ENCODE results near the gene TEX22. TPM values are rescaled to one million over a fixed set of nuclear protein-coding genes. Genes with fewer than 3 reads are reported as not detected.

The TEX22 gene
- total RNA-seq, 4 donors from 2014 or later: under 0.01 to 0.19 (median 0.17) TPM; not detected in 1

DNA sequence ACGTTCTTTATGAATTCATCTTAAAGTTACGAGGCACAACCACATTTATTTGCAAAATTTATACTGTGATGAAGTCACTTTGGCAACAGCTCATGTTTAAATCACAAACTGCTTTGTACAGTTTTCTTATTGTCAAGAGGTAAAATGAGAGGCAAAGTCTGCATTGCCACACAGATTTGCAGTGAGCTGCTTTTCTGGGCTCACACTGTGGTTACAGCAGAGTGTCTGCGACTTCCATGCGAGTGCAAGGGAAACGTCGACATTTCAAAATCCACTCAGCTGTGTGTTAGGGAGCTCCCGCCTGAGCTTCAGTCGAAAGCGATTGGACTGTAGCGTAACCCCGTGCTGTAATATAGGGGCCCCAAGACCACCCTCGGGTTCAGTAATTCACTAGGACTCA, 34.3 kb downstream of the TEX22 start:
- intact Hi-C loops (cut with DNase I): no loop called here
- H3K36me3 ChIP-seq: peaks cover 0 to 16% (median 2%) of the 10 kb centered on the region in 4 donors
- no peak overlapping the region for H3K27ac ChIP-seq (replicated peaks in 1 of 4)
- 87% methylated on average over 12 of the region's 12 CpGs for WGBS
- no peak overlapping the region for H3K4me3 ChIP-seq
- DNase-seq (ENCODE audit: extremely low spot score): no peak
- H3K9me3 ChIP-seq: no peaks in the 10 kb centered on the region
- peaks cover 5 to 15% (median 15%) of the 10 kb centered on the region in 4 donors for H3K4me1 ChIP-seq
- TF ChIP-seq, protein P1, sequence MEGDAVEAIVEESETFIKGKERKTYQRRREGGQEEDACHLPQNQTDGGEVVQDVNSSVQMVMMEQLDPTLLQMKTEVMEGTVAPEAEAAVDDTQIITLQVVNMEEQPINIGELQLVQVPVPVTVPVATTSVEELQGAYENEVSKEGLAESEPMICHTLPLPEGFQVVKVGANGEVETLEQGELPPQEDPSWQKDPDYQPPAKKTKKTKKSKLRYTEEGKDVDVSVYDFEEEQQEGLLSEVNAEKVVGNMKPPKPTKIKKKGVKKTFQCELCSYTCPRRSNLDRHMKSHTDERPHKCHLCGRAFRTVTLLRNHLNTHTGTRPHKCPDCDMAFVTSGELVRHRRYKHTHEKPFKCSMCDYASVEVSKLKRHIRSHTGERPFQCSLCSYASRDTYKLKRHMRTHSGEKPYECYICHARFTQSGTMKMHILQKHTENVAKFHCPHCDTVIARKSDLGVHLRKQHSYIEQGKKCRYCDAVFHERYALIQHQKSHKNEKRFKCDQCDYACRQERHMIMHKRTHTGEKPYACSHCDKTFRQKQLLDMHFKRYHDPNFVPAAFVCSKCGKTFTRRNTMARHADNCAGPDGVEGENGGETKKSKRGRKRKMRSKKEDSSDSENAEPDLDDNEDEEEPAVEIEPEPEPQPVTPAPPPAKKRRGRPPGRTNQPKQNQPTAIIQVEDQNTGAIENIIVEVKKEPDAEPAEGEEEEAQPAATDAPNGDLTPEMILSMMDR (IDR thresholded peaks at IDR 0.05): no peak
- TF ChIP-seq POLR2AphosphoS5 (IDR thresholded peaks at IDR 0.05): no peak
- H3K27me3 ChIP-seq: no peaks in the 10 kb centered on the region

DNA sequence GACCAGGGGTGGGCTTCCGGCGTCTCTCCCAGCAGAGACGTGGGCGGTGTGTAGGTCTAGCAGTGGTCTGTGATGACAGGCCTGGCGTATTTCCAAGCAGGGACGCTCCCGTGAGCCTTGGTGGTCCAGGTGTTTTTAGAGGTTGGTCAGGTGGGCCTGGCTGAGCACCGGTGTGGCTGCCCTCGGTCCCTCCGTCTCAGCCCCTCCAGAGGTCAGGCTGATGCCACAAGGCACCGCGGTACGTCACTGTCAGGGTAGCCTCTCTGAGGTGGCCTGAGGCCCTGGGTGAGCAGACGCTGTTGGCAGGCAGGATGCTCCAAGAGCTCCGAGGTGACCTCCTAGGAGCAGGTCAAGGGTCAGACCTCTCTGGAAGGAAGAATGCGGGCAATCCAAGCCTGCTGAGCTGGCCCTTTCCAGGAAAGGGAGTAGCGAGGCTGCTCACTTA, 34.8 kb downstream of the TEX22 start:
- H3K27ac ChIP-seq (replicated peaks in 1 of 4): no peak overlapping the region
- no peak for TF ChIP-seq EP300 (IDR thresholded peaks at IDR 0.05)
- TF ChIP-seq, protein P1 (IDR thresholded peaks at IDR 0.05): no peak
- TF ChIP-seq POLR2A (IDR thresholded peaks at IDR 0.05; ENCODE audit: low read depth): no peak
- TF ChIP-seq POLR2AphosphoS5 (IDR thresholded peaks at IDR 0.05): no peak
- H3K4me3 ChIP-seq: no peak overlapping the region
- no peak for DNase-seq (ENCODE audit: extremely low spot score)
- H3K27me3 ChIP-seq: no peaks in the 10 kb centered on the region
- H3K36me3 ChIP-seq: peaks cover 0 to 19% (median 2%) of the 10 kb centered on the region in 4 donors
- H3K4me1 ChIP-seq: peaks cover 11 to 20% (median 15%) of the 10 kb centered on the region in 4 donors
- intact Hi-C loops (cut with DNase I): no loop called here
- no peaks in the 10 kb centered on the region for H3K9me3 ChIP-seq
- 98% methylated on average over 6 of the region's 17 CpGs for whole genome bisulfite sequencing

DNA sequence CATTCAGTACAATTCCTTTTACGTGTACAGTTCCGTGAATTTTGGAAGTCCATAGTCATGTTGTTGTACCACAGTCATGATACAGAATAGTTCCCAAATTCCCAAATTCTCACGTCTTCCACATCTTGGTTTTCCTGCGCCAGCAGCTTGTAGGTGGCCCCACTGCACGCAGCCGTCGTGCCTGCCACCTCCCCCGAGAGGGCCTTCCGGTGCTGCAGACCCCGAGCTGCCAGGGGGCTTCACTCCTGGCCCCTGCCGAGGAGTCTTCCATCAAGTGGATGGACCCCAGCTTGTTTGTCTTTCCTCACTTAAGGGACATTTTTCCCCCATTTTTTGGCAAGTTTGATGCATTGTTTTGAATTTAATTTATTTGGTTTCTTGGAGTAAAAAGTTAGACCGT, 38.1 kb downstream of the TEX22 start:
- DNase-seq (ENCODE audit: extremely low spot score): no peak
- H3K4me1 ChIP-seq: peaks cover 0 to 25% (median 11%) of the 10 kb centered on the region in 4 donors
- 85% methylated on average over 12 of the region's 12 CpGs for WGBS
- intact Hi-C loops (cut with DNase I): no loop called here
- no peaks in the 10 kb centered on the region for H3K9me3 ChIP-seq
- peaks cover 0 to 39% (median 25%) of the 10 kb centered on the region in 4 donors for H3K36me3 ChIP-seq
- H3K27me3 ChIP-seq: no peaks in the 10 kb centered on the region
- H3K27ac ChIP-seq (replicated peaks in 1 of 4): no peak overlapping the region
- H3K4me3 ChIP-seq: no peak overlapping the region
- TF ChIP-seq EP300 (IDR thresholded peaks at IDR 0.05) (no peak), POLR2A (IDR thresholded peaks at IDR 0.05; ENCODE audit: low read depth) (no peak)

DNA sequence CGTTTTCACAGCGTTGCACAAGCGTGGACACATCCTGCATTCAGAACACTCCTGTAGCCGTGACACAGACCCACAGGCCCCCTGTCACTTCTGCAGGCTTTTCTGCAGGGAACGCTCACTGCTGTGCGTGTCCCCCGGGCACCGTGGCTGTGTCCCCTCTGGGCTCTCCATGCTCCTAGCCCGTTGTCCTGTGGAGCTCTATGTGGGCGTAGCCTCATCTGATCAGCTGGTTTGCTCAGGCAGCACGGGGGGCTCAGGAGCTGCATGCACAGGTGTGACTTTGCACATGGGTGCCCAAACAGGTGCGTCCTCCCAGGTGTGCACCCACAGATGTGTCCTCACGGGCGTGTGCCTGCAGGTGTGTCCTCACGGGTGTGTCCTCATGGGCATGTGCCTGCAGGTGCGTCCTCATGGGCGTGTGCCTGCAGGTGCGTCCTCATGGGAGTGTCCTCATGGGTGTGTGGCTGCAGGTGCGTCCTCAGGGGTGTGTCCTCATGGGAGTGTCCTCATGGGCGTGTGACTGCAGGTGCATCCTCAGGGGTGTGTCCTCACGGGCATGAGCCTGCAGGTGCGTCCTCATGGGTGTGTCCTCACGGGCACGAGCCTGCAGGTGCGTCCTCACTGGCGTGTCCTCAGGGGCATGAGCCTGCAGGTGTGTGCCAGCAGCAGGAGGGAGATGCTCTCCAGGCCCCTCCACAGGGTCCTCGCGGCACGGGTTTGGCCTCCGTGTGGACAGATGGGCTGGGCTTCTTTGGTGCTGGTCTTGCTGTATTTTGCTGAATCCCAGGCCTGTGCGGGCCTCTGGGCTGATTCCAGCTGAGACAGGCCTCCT, 38.8 kb downstream of the TEX22 start:
- DNase-seq (ENCODE audit: extremely low spot score): no peak
- H3K9me3 ChIP-seq: no peaks in the 10 kb centered on the region
- H3K4me3 ChIP-seq: no peak overlapping the region
- no peak for TF ChIP-seq EP300 (IDR thresholded peaks at IDR 0.05)
- TF ChIP-seq POLR2AphosphoS5 (IDR thresholded peaks at IDR 0.05): no peak
- no peak for TF ChIP-seq POLR2A (IDR thresholded peaks at IDR 0.05; ENCODE audit: low read depth)
- TF ChIP-seq, protein P1 (IDR thresholded peaks at IDR 0.05): no peak
- no peaks in the 10 kb centered on the region for H3K27me3 ChIP-seq
- H3K36me3 ChIP-seq: peaks cover 0 to 39% (median 25%) of the 10 kb centered on the region in 4 donors
- peaks cover 0 to 25% (median 8%) of the 10 kb centered on the region in 4 donors for H3K4me1 ChIP-seq
- H3K27ac ChIP-seq (replicated peaks in 1 of 4): no peak overlapping the region
- intact Hi-C loops (cut with DNase I): no loop called here
- WGBS: 93% methylated on average over 16 of the region's 31 CpGs

DNA sequence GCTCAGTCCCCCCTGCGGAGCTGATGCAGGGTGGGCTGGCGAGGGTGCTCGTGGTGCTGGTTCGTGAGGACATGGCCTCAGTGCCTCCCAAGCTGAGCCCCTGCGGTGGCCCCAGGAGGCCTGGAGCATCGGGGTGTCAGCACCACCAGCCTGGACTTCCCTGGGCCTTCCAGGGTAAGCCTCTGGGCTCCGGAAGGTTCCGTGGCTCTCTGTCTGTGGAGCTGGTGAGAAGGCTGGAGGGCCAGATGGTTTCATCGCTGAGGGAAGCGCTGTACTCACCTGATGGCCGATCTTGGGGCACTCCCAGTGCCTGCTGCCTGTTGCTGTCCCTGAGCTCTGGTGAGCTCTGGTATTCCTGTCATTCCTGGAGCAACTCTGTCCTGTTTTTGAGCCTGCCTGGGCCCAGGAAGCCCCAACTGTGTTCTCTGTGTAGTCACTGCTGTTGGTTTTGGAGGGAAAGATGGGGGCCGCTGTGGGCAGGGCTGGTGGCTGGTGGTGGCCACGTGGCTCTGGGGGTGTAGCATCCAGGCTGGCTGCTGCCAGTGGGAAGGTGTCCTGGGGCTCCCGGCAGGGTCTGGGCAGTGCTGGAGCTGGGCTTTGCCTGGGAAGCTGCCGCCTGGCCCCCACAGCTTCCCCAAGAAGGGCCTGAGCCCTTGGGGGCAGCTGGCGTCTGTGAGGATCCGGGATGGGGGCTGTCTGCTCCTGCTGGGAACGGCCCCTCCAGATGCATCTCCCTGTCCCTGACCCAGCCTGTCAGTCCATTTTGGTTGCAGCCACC, 39.6 kb downstream of the TEX22 start:
- H3K4me3 ChIP-seq: no peak overlapping the region
- no peak overlapping the region for H3K27ac ChIP-seq (replicated peaks in 1 of 4)
- peaks cover 0 to 25% (median 8%) of the 10 kb centered on the region in 4 donors for H3K4me1 ChIP-seq
- peaks cover 0 to 47% (median 30%) of the 10 kb centered on the region in 4 donors for H3K36me3 ChIP-seq
- no peak for TF ChIP-seq EP300 (IDR thresholded peaks at IDR 0.05)
- TF ChIP-seq, protein P1 (IDR thresholded peaks at IDR 0.05): no peak
- TF ChIP-seq POLR2A (IDR thresholded peaks at IDR 0.05; ENCODE audit: low read depth): no peak
- TF ChIP-seq POLR2AphosphoS5 (IDR thresholded peaks at IDR 0.05): no peak
- 90% methylated on average over 6 of the region's 18 CpGs for WGBS
- intact Hi-C loops (cut with DNase I): no loop called here
- H3K9me3 ChIP-seq: no peaks in the 10 kb centered on the region
- no peaks in the 10 kb centered on the region for H3K27me3 ChIP-seq
- no peak for DNase-seq (ENCODE audit: extremely low spot score)

Measured in esophagus muscularis mucosa (tissue), 4 donors.